Fibroblast of mammary gland (primary cell): ENCODE results near the gene DPP8.

Source experiments
- DNase-seq: peaks from one replicate; pipeline ENCODE4 v3.0.0-alpha.2; 2010; ENCODE audit warnings: low read depth
- H3K4me3 ChIP-seq: 2 replicates; pipeline ENCODE4 v1.5.1; 2011; ENCODE audit warnings: low read depth, mild to moderate bottlenecking, low read length, moderate library complexity; ENCODE audit not compliant: control insufficient read depth
- TF ChIP-seq, protein P1 (sequence below): conservative IDR thresholded peaks from 2 replicates; pipeline ENCODE4 v1.5.1; 2011; ENCODE audit warnings: low read depth, low read length, inconsistent platforms; ENCODE audit not compliant: control insufficient read depth, insufficient read depth

The DPP8 gene

DNA sequence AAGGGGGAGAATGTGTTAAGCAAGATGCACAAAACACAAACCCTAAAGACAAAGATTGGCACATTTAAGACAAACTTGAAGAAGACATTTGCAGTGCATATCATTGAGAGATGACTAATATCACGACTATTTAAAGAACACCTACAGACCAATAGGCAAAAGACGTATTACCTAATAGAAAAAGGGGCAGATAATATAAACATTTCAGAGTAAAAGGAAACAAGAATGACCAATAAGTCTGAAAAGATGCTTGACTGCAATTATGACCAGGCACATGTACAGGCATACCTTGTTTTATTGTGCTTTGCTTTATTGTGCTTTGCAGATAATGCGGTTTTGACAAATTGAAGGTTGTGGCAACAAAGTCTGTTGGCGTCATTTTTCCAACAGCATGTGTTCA is 17.7 kb upstream of the DPP8 start:
- no peak for DNase-seq
- H3K4me3 ChIP-seq: no peak overlapping the region
- TF ChIP-seq, protein P1, sequence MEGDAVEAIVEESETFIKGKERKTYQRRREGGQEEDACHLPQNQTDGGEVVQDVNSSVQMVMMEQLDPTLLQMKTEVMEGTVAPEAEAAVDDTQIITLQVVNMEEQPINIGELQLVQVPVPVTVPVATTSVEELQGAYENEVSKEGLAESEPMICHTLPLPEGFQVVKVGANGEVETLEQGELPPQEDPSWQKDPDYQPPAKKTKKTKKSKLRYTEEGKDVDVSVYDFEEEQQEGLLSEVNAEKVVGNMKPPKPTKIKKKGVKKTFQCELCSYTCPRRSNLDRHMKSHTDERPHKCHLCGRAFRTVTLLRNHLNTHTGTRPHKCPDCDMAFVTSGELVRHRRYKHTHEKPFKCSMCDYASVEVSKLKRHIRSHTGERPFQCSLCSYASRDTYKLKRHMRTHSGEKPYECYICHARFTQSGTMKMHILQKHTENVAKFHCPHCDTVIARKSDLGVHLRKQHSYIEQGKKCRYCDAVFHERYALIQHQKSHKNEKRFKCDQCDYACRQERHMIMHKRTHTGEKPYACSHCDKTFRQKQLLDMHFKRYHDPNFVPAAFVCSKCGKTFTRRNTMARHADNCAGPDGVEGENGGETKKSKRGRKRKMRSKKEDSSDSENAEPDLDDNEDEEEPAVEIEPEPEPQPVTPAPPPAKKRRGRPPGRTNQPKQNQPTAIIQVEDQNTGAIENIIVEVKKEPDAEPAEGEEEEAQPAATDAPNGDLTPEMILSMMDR: no peak

DNA sequence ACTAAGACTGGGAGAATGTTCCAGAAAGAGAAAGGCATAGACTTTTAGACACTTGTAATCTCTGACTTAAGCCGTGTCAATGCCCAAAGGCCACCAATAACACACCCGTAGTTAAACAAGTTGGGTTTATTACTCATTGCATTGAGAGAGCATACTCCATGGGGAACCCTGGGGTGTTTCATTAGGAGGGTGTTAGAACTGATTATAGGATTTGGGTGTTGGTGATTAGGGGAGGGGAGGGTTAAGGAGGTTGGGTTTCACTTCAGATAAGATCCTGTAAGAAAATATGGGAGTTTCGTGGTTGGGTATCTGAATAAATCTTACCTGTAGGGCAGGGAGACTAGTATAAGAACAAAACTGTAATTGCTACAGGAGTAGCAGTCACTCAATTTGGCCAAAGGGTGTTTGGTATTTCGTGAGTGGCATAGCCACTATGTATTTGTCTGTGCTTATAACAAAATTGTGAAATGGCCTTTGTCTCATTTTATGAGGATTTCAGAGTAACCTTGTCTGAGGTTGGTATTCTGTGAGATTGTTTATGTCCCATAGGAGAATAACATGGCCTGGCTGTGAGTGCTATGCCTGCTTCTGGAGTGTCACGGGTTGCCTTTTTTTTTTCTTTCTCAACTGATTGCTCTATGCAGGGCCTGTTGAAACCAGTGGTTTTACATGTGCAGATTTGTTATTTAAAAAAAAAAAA is 15.7 kb upstream of the DPP8 start:
- TF ChIP-seq, protein P1: no peak
- DNase-seq: no peak

DNA sequence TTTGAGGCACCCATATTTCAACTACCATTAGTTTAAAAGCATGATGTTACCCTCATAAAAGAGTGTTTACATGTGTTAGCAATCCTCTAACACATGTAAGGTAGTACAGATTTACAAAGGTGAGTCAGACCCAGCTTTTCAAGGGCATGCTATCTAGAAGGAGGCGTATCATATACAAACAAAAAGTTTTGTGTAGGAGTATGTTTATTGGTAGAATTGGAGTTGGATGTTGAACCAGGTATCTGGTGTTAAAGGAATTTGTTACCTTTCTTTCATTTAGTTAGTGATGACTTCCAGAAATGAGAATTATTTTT is 15.2 kb upstream of the DPP8 start:
- DNase-seq: peak; percentile 62
- TF ChIP-seq, protein P1: no peak

More for the DNA sequence above, 15.7 kb upstream of the DPP8 start:
- H3K4me3 ChIP-seq: no peak overlapping the region

DNA sequence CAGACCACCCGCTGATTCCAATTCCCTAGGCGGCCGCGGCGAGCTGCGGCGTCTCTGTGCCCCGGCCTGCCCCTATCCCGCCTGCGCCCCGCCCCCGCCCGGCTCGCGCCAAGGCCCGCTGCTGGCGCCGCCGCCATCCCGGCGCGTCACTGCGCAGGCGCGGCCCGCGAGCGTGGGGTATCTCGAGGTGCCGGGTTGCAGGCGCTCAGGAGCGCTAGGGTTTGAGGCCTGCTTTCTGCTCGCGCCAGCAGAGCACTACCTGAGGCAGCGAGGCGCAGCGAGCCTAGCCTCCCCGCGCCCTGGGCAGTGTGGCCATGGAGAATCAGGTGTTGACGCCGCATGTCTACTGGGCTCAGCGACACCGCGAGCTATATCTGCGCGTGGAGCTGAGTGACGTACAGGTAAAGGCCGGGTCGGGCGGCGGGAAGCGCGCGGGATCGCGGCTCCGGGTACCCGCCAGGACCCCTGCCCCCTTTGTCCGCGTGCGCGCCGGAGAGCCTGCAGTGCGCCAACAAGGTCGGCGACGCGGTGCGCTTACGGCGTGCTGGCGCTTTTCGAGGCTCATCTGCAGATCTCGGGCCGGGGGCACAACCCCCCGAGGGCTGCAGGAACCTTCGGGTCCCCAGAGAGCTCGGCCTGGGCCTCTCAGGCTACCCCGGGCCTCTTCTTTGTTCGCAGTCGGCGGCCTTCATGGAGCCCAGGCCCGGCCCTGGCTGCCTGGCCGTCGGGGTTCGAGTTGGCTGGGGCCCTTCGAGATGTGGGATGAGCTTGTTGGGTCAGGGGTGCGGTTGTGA is 13.0 kb upstream of the DPP8 start, which contains the start of gene HACD3:
Gene HACD3 (plus strand): TSS at position 146 of the 794 bp plus-strand sequence. CDS start 169 bp downstream, at position 315.
- DNase-seq: peak; percentile 62
- TF ChIP-seq, protein P1: no peak
- peak within 1 kb of the TSS; percentile 77 for H3K4me3 ChIP-seq

More for the DNA sequence above, 15.2 kb upstream of the DPP8 start:
- H3K4me3 ChIP-seq: no peak overlapping the region

DNA sequence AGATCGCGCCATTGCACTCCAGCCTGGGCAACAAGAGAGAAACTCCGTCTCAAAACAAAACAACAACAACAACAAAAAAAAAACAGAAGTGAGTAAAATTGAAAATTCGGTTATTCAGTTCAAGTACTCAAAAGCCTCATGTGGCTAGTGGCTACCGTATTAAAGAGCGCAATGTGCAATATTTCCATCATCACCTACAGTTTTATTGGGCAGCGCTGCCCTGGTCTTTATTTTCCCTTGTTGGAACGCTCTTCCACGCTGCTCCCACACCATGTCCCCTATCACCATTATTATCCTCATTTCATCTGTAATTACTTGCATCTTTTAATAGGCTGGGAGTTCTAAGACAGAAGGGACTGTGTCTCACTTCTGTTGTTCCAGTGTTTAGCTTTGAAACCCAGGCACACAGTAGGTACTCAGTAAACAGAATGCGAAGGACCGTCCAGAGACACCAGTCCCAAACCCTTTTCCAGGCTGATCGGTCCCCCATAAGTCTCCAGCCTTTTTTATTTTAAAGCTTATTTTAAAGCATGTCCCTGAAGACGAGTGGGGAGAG is 12.4 kb upstream of the DPP8 start:
- DNase-seq: no peak
- TF ChIP-seq, protein P1: no peak
- peak overlapping the region; percentile 77 for H3K4me3 ChIP-seq

DNA sequence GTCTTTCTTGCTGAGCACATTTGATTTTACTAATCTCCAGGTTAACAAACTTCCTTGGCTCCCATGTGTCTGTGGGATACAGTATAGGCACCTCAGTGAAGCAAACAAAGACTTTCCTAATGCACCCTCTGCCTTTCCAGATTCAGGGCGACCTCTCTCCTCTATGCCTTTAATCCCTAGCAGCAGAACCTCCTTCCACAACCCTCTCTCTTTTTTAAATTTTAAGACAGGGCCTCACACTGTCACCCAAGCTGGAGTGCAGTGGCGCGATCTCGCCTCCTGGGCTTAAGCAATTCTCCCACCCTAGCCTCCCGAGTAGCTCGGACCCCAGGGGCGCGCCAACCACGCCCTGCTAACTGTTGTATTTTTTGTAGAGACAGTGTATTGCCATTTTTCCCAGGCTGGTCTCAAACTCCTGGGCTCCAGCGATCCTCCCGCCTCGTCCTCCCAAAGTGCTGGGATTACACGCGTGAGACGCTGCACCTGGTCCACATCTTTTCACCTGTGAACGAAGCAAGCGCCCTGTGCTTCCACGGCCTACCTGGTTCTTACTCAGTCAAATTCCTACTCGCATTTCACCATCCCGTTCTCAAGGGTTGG is 11.1 kb upstream of the DPP8 start:
- DNase-seq: no peak
- no peak overlapping the region for H3K4me3 ChIP-seq
- TF ChIP-seq, protein P1: no peak
